ENCODE measurements around the gene HACD2.

HACD2 gene

DNA sequence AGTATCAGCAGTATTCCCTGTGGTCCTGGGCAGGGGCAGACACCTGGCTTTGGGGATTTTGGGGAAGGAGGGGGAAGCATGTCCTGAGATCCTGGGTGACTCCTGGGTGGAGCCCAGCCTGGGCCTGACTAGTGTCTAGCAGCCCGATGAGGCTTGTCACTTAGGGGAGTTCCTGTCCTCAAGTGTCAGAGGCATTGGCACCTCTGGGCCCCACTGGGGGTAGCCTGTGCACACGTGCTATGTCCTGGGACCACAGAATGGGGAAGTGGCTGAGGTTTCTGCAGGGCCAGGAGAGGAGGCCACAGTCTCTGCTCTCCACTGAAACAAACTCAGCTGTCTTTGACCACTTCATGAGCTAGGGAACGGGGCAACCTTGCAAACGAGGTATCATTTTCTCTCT is 104.4 kb downstream of the HACD2 start:
- Histone ChIP-seq H3K4me1 (ENCODE audit: control insufficient read depth in 5 of 5, insufficient read depth in 5 of 5, low read length in 5 of 5) (no peaks in the 10 kb centered on the region), H3K36me3 (ENCODE audit: control insufficient read depth in 5 of 5, insufficient read depth in 5 of 5, low read length in 5 of 5) (no peaks in the 10 kb centered on the region), H3K9me3 (ENCODE audit: control insufficient read depth in 5 of 5, low read length in 5 of 5) (no peaks in the 10 kb centered on the region), H3K9ac (ENCODE audit: low read length in 5 of 5) (no peak overlapping the region), H3K27me3 (ENCODE audit: control insufficient read depth in 5 of 5, insufficient read depth in 4 of 5, low read length in 5 of 5) (peaks cover 0 to 5% (median 0%) of the 10 kb centered on the region in 5 donors), H3K27ac (ENCODE audit: low read depth, low read length) (no peak overlapping the region), H3K4me3 (ENCODE audit: low read depth in 1 of 5, low read length in 5 of 5) (no peak overlapping the region)

DNA sequence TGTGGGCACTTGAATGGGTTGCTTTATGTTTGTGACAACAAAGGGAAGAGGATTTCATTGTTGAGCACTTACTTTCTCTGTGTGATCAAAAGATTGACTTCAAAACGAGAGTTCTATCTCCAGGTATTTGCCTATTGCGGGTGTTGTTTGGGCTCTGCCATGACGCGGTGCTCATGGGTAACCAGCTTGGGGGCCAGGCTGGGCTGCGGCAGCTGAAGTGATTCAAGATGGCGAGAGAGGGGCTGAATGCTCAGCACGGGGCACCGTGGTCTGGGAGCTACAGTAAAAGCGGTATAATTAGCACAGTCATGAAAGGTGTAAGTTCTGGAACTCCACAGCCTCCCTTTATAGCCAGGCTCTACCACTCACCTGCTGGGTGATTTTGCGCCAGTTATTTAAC is 105.0 kb downstream of the HACD2 start:
- Histone ChIP-seq H3K9me3 (ENCODE audit: control insufficient read depth in 5 of 5, low read length in 5 of 5) (no peaks in the 10 kb centered on the region), H3K4me3 (ENCODE audit: low read depth in 1 of 5, low read length in 5 of 5) (no peak overlapping the region), H3K36me3 (ENCODE audit: control insufficient read depth in 5 of 5, insufficient read depth in 5 of 5, low read length in 5 of 5) (no peaks in the 10 kb centered on the region), H3K4me1 (ENCODE audit: control insufficient read depth in 5 of 5, insufficient read depth in 5 of 5, low read length in 5 of 5) (no peaks in the 10 kb centered on the region), H3K27ac (ENCODE audit: low read depth, low read length) (no peak overlapping the region), H3K9ac (ENCODE audit: low read length in 5 of 5) (no peak overlapping the region), H3K27me3 (ENCODE audit: control insufficient read depth in 5 of 5, insufficient read depth in 4 of 5, low read length in 5 of 5) (peaks cover 0 to 6% (median 0%) of the 10 kb centered on the region in 5 donors)

DNA sequence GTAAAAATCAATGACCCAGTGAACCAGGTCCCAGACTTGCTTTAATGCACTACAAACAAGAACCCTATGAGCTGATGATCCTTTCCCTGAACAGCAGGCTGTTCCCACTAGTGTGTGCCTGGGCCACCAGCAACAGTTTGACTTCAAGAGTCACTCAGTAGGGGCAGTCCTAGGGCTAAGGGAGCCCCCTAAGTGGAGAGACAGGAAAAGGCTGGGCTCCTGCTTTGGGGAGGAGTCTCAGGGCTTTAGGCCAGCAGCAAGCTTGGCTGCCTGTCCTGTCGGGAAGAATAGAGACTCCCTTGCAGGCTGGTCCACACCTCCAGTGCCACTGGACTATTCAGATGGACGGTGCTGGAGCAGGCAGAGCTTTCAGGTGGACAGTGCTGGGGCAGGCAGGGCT is 106.5 kb downstream of the HACD2 start:
- Histone ChIP-seq H3K27ac (ENCODE audit: low read depth, low read length) (no peak overlapping the region), H3K27me3 (ENCODE audit: control insufficient read depth in 5 of 5, insufficient read depth in 4 of 5, low read length in 5 of 5) (peaks cover 0 to 6% (median 0%) of the 10 kb centered on the region in 5 donors), H3K4me1 (ENCODE audit: control insufficient read depth in 5 of 5, insufficient read depth in 5 of 5, low read length in 5 of 5) (no peaks in the 10 kb centered on the region), H3K9ac (ENCODE audit: low read length in 5 of 5) (no peak overlapping the region), H3K36me3 (ENCODE audit: control insufficient read depth in 5 of 5, insufficient read depth in 5 of 5, low read length in 5 of 5) (no peaks in the 10 kb centered on the region), H3K4me3 (ENCODE audit: low read depth in 1 of 5, low read length in 5 of 5) (no peak overlapping the region), H3K9me3 (ENCODE audit: control insufficient read depth in 5 of 5, low read length in 5 of 5) (no peaks in the 10 kb centered on the region)

DNA sequence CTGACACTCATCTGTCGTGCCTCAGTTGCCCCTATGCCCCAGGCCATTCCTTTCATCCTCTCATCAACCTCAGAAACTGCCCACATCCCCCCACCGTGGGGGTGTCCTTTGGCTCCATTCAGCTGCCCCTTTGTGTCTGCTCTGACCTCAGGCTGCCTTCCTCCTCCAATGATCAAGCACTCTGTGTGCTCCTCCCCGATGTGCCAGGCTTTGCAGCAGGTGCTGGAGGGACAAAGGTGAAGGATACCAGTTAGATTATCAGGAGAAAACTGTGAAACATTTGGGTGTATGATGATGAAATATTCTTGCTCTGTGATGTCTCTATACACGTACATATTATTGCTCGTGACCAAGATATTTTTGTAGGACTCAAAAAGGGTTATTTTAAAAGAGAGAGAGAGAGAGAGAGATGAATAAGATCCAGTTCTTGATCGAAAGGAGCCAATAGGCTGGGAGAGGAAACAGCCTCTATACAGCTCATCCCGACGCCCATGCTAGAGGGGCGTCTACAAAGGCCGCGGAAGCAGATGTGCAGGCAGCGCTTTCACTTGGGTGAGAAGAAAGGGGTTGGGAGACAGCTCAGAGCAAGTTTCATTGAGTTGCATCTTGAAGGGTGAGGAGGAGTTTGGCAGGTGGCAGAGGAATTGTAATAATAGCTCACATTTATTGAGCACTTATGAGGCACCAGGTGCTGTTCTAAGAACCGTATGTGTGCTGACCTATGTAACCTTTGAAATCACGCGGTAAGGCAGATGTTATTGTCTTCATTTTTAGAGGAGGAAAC is 107.7 kb downstream of the HACD2 start:
- no peaks in the 10 kb centered on the region for H3K4me1 ChIP-seq (ENCODE audit: control insufficient read depth in 5 of 5, insufficient read depth in 5 of 5, low read length in 5 of 5)
- H3K9me3 ChIP-seq (ENCODE audit: control insufficient read depth in 5 of 5, low read length in 5 of 5) = no peaks in the 10 kb centered on the region
- no peak overlapping the region for H3K9ac ChIP-seq (ENCODE audit: low read length in 5 of 5)
- no peaks in the 10 kb centered on the region for H3K36me3 ChIP-seq (ENCODE audit: control insufficient read depth in 5 of 5, insufficient read depth in 5 of 5, low read length in 5 of 5)
- no peak overlapping the region for H3K4me3 ChIP-seq (ENCODE audit: low read depth in 1 of 5, low read length in 5 of 5)
- H3K27ac ChIP-seq (ENCODE audit: low read depth, low read length) = no peak overlapping the region
- peaks cover 0 to 6% (median 0%) of the 10 kb centered on the region in 5 donors for H3K27me3 ChIP-seq (ENCODE audit: control insufficient read depth in 5 of 5, insufficient read depth in 4 of 5, low read length in 5 of 5)

DNA sequence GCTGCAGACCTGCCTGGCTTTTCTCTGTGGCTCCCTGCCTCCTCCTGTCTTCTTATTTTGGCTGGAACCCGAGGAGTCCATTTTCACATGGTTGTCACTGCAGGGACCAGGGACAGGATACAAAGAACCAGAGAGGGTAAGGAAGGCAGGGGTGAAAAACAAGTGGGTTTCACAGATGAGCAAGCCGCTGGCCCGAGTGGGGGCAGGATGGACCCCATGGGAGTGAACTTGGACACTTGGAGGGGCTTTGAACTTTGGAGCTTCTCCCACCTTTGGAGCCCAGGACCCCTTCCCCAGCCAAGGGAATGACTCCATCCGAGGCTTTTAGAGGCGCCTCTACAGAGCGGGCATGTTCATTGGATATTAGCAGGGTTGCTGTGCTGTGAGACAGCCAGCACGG is 109.1 kb downstream of the HACD2 start:
- Histone ChIP-seq H3K9ac (ENCODE audit: low read length in 5 of 5) (no peak overlapping the region), H3K27me3 (ENCODE audit: control insufficient read depth in 5 of 5, insufficient read depth in 4 of 5, low read length in 5 of 5) (peaks cover 0 to 6% (median 0%) of the 10 kb centered on the region in 5 donors), H3K36me3 (ENCODE audit: control insufficient read depth in 5 of 5, insufficient read depth in 5 of 5, low read length in 5 of 5) (no peaks in the 10 kb centered on the region), H3K4me3 (ENCODE audit: low read depth in 1 of 5, low read length in 5 of 5) (no peak overlapping the region), H3K4me1 (ENCODE audit: control insufficient read depth in 5 of 5, insufficient read depth in 5 of 5, low read length in 5 of 5) (no peaks in the 10 kb centered on the region), H3K27ac (ENCODE audit: low read depth, low read length) (no peak overlapping the region), H3K9me3 (ENCODE audit: control insufficient read depth in 5 of 5, low read length in 5 of 5) (no peaks in the 10 kb centered on the region)

DNA sequence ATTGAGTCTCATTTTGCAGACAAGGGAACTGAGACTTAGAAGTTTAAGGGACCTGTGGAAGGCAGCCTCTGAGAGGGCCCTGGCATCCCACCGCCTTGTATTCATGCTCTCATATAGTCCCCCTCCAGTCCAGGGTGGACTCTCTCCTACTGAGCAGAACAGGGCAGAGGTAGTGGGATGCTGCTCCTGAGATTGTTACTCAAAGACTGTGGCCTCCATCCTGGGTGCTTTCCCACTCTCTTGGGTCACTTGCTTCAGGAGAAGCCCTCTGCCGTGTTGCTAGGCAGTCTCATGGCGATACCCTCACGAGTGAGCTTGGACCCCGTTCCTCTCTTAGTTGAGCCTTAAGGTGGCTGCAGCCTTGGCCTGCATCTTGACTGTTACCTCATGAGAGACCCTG is 113.7 kb downstream of the HACD2 start:
- H3K36me3 ChIP-seq (ENCODE audit: control insufficient read depth in 5 of 5, insufficient read depth in 5 of 5, low read length in 5 of 5) = no peaks in the 10 kb centered on the region
- peaks cover 0 to 6% (median 0%) of the 10 kb centered on the region in 5 donors for H3K27me3 ChIP-seq (ENCODE audit: control insufficient read depth in 5 of 5, insufficient read depth in 4 of 5, low read length in 5 of 5)
- no peak overlapping the region for H3K27ac ChIP-seq (ENCODE audit: low read depth, low read length)
- H3K9me3 ChIP-seq (ENCODE audit: control insufficient read depth in 5 of 5, low read length in 5 of 5) = no peaks in the 10 kb centered on the region
- no peaks in the 10 kb centered on the region for H3K4me1 ChIP-seq (ENCODE audit: control insufficient read depth in 5 of 5, insufficient read depth in 5 of 5, low read length in 5 of 5)
- H3K9ac ChIP-seq (ENCODE audit: low read length in 5 of 5) = no peak overlapping the region
- no peak overlapping the region for H3K4me3 ChIP-seq (ENCODE audit: low read depth in 1 of 5, low read length in 5 of 5)

DNA sequence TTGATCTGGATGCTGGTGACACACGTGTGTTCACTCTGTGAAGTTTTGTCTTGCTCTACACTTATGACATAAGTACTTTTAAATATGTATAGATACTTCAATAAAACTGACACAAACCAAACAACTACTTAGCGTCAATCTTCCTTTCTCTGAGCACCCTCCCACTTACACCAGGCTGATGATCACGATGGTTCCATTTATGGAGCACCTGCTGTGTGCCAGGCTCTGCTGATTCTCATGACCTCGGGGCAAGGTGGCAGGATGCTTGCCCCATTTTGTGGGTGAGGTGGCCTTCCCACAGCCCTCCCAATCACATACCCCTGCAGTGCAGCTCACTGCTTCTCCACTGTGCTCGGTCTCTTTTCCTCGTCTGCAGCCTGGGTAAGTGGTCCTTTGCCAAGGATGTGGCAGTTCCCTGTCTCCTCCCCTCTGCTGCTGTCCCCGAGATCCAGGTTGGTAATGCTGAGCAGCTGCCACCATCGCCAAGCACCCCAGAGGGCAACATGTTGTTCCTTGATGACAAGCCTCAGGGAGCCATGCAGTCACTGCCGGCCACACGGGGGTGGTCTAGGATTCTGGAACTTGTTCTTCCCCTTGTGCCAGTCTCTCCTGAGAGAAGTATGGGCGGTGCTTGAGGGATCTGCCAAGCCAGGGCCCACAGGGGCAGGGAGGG is 115.4 kb downstream of the HACD2 start:
- Histone ChIP-seq H3K27ac (ENCODE audit: low read depth, low read length) (no peak overlapping the region), H3K36me3 (ENCODE audit: control insufficient read depth in 5 of 5, insufficient read depth in 5 of 5, low read length in 5 of 5) (no peaks in the 10 kb centered on the region), H3K9ac (ENCODE audit: low read length in 5 of 5) (no peak overlapping the region)

DNA sequence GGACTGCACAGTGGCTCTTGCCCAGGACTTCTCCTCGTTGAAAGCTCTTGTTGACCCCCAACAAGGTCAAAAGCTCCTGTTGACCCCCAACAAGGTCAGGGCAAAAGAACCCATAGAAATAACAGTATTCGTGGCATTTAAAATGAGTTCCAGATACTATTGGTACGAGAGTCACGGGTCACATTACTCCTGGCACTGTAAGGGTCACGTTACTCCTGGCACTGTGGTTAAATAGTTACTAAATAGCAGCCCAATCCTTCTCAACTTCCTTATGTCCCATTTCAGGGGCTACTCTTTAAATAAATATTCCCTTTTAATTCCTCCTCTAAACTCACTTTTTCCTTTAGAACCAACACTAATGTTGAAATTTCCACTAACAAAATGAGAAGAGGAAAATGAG is 117.8 kb downstream of the HACD2 start:
- Histone ChIP-seq H3K4me1 (ENCODE audit: control insufficient read depth in 5 of 5, insufficient read depth in 5 of 5, low read length in 5 of 5) (no peaks in the 10 kb centered on the region), H3K36me3 (ENCODE audit: control insufficient read depth in 5 of 5, insufficient read depth in 5 of 5, low read length in 5 of 5) (no peaks in the 10 kb centered on the region), H3K9ac (ENCODE audit: low read length in 5 of 5) (no peak overlapping the region), H3K27ac (ENCODE audit: low read depth, low read length) (no peak overlapping the region), H3K4me3 (ENCODE audit: low read depth in 1 of 5, low read length in 5 of 5) (no peak overlapping the region), H3K9me3 (ENCODE audit: control insufficient read depth in 5 of 5, low read length in 5 of 5) (no peaks in the 10 kb centered on the region), H3K27me3 (ENCODE audit: control insufficient read depth in 5 of 5, insufficient read depth in 4 of 5, low read length in 5 of 5) (peaks cover 0 to 5% (median 0%) of the 10 kb centered on the region in 5 donors)

More for the DNA sequence above, 115.4 kb downstream of the HACD2 start:
- no peaks in the 10 kb centered on the region for H3K4me1 ChIP-seq (ENCODE audit: control insufficient read depth in 5 of 5, insufficient read depth in 5 of 5, low read length in 5 of 5)
- H3K4me3 ChIP-seq (ENCODE audit: low read depth in 1 of 5, low read length in 5 of 5) = no peak overlapping the region
- H3K27me3 ChIP-seq (ENCODE audit: control insufficient read depth in 5 of 5, insufficient read depth in 4 of 5, low read length in 5 of 5) = no peaks in the 10 kb centered on the region
- no peaks in the 10 kb centered on the region for H3K9me3 ChIP-seq (ENCODE audit: control insufficient read depth in 5 of 5, low read length in 5 of 5)

DNA sequence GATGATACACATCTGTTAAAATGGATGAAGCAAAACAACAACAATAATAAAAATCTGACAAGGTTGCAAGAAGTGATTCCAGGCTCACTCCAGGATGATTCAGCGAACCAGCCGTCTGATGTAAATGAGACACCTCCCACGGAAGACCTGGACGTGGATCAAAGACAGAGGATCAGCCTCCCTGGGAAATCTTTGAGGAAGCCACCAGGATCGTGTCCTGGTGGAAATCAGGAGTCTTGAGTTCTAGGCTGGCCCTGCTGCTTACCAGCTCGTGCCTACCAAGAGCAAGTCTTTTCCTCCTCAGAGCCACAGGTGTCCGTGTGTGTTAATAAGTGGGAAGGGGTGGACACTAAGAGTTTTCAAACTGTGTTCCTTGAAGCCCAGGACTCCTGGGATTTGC is 120.6 kb downstream of the HACD2 start:
- H3K27me3 ChIP-seq (ENCODE audit: control insufficient read depth in 5 of 5, insufficient read depth in 4 of 5, low read length in 5 of 5) = peaks cover 0 to 5% (median 0%) of the 10 kb centered on the region in 5 donors
- H3K9ac ChIP-seq (ENCODE audit: low read length in 5 of 5) = no peak overlapping the region
- H3K4me3 ChIP-seq (ENCODE audit: low read depth in 1 of 5, low read length in 5 of 5) = no peak overlapping the region
- H3K9me3 ChIP-seq (ENCODE audit: control insufficient read depth in 5 of 5, low read length in 5 of 5) = no peaks in the 10 kb centered on the region
- H3K4me1 ChIP-seq (ENCODE audit: control insufficient read depth in 5 of 5, insufficient read depth in 5 of 5, low read length in 5 of 5) = peaks cover 0 to 3% (median 0%) of the 10 kb centered on the region in 5 donors
- no peaks in the 10 kb centered on the region for H3K36me3 ChIP-seq (ENCODE audit: control insufficient read depth in 5 of 5, insufficient read depth in 5 of 5, low read length in 5 of 5)
- H3K27ac ChIP-seq (ENCODE audit: low read depth, low read length) = no peak overlapping the region

DNA sequence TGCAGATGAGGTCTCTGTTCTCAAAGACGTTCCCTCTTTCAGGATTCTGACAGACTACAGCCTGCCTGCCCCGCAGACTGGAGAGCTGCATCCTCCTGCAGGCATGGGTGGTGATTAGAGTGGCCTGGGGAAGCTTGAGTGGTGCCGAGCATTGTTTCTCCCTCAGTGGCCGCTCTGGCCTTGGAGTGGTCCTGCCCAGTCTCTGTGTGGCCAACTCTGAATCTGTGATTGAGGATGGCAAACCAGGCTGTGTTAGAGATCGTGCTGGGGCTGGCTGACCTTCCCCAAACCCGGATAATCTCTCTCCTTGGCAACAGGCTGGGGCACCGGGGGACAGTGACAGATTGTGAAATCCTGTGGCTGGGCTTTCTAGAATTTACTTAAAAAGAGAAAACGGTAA is 125.0 kb downstream of the HACD2 start:
- H3K36me3 ChIP-seq (ENCODE audit: control insufficient read depth in 5 of 5, insufficient read depth in 5 of 5, low read length in 5 of 5) = no peaks in the 10 kb centered on the region
- peaks cover 0 to 3% (median 0%) of the 10 kb centered on the region in 5 donors for H3K4me1 ChIP-seq (ENCODE audit: control insufficient read depth in 5 of 5, insufficient read depth in 5 of 5, low read length in 5 of 5)
- no peak overlapping the region for H3K4me3 ChIP-seq (ENCODE audit: low read depth in 1 of 5, low read length in 5 of 5)
- no peaks in the 10 kb centered on the region for H3K9me3 ChIP-seq (ENCODE audit: control insufficient read depth in 5 of 5, low read length in 5 of 5)
- no peak overlapping the region for H3K9ac ChIP-seq (ENCODE audit: low read length in 5 of 5)
- peaks cover 0 to 7% (median 0%) of the 10 kb centered on the region in 5 donors for H3K27me3 ChIP-seq (ENCODE audit: control insufficient read depth in 5 of 5, insufficient read depth in 4 of 5, low read length in 5 of 5)
- no peak overlapping the region for H3K27ac ChIP-seq (ENCODE audit: low read depth, low read length)

Measured in subcutaneous abdominal adipose tissue (tissue), 5 donors.